SJCRH30 (cell line): ENCODE measurements around the gene OPN5. TPM values are rescaled to one million over a fixed set of nuclear protein-coding genes. Genes with fewer than 3 reads are reported as not detected.
"Not testable (repeated sequence)": the region's sequence is repeated elsewhere in the genome, so short reads cannot be mapped to it uniquely, and the experiment has no call there.

ENCODE experiments used
- DNase-seq, 2 experiments: peaks; one replicate each; pipeline ENCODE4 v3.0.0-alpha.2; 2015 to 2020
- H3K27ac ChIP-seq: fragments of 250-450 bp; sonication (Bioruptor Pico); 2 replicates; pipeline ENCODE4 v1.5.1; 2020; ENCODE audit warnings: mild to moderate bottlenecking, moderate library complexity
- H3K27me3 ChIP-seq: fragments of 250-450 bp; sonication (Bioruptor Pico); 2 replicates; pipeline ENCODE4 v1.5.1; 2020; ENCODE audit warnings: mild to moderate bottlenecking, moderate library complexity
- H3K36me3 ChIP-seq: fragments of 250-450 bp; sonication (Bioruptor Pico); 2 replicates; pipeline ENCODE4 v1.5.1; 2020; ENCODE audit warnings: mild to moderate bottlenecking, moderate library complexity
- H3K4me1 ChIP-seq: fragments of 250-450 bp; sonication (Bioruptor Pico); 2 replicates; pipeline ENCODE4 v1.5.1; 2020; ENCODE audit warnings: mild to moderate bottlenecking, moderate library complexity
- H3K4me3 ChIP-seq: fragments of 250-450 bp; sonication (Bioruptor Pico); 2 replicates; pipeline ENCODE4 v1.5.1; 2020; ENCODE audit warnings: mild to moderate bottlenecking, moderate library complexity
- H3K9me3 ChIP-seq: fragments of 250-450 bp; sonication (Bioruptor Pico); replicated peaks from 2 replicates; pipeline ENCODE4 v1.5.1; 2020; ENCODE audit warnings: mild to moderate bottlenecking, moderate library complexity
- total RNA-seq: library from RNA; depleted of rRNA; stranded (reverse); fragments of >200 nt; shearing (Covaris generic); gene quantifications from 2 replicates; pipeline ENCODE4 v1.2.3, GENCODE V29; 2014; rRNA removed

The OPN5 gene
- total RNA-seq, result not detected in 2 replicates

- Histone ChIP-seq H3K27me3 (no peaks in the 10 kb centered on the region), H3K27ac (no peak within 1 kb of the TSS), H3K36me3 (no peaks in the 10 kb centered on the region), H3K4me3 (no peak within 1 kb of the TSS), H3K4me1 (no peaks in the 10 kb centered on the region), H3K9me3 (no peaks in the 10 kb centered on the region)
- no peak for DNase-seq
Observed at GRCh38 chr6:47781732-47782131, at the start of gene OPN5. Gene OPN5, plus strand, starts transcription at chr6:47782032. Its CDS starts 35 bp downstream, at chr6:47782067.

- peak in 1 of 2 experiments; percentile 12 for DNase-seq
- Histone ChIP-seq H3K9me3 (no peaks in the 10 kb centered on the region), H3K36me3 (no peaks in the 10 kb centered on the region), H3K4me3 (no peak overlapping the region), H3K27me3 (no peaks in the 10 kb centered on the region), H3K4me1 (no peaks in the 10 kb centered on the region), H3K27ac (no peak overlapping the region)
Observed at GRCh38 chr6:47733879-47734558, 47.8 kb upstream of the OPN5 start.

GRCh38 chr6:47734831-47735481, 46.9 kb upstream of the OPN5 start:
- Histone ChIP-seq H3K27me3 (no peaks in the 10 kb centered on the region), H3K4me1 (no peaks in the 10 kb centered on the region), H3K36me3 (no peaks in the 10 kb centered on the region), H3K9me3 (no peaks in the 10 kb centered on the region), H3K27ac (no peak overlapping the region), H3K4me3 (no peak overlapping the region)
- no peak for DNase-seq

- no peak overlapping the region for H3K27ac ChIP-seq
- no peaks in the 10 kb centered on the region for H3K27me3 ChIP-seq
- DNase-seq, result no peak
- no peaks in the 10 kb centered on the region for H3K4me1 ChIP-seq
- H3K36me3 ChIP-seq, result no peaks in the 10 kb centered on the region
- no peaks in the 10 kb centered on the region for H3K9me3 ChIP-seq
- no peak overlapping the region for H3K4me3 ChIP-seq
Observed at GRCh38 chr6:47736083-47736700, 45.6 kb upstream of the OPN5 start.

GRCh38 chr6:47737406-47737805, 44.4 kb upstream of the OPN5 start:
- no peak for DNase-seq
- no peaks in the 10 kb centered on the region for H3K36me3 ChIP-seq

GRCh38 chr6:47740714-47741113, 41.1 kb upstream of the OPN5 start:
- Histone ChIP-seq H3K4me1 (no peaks in the 10 kb centered on the region), H3K27me3 (no peaks in the 10 kb centered on the region), H3K27ac (no peak overlapping the region), H3K36me3 (no peaks in the 10 kb centered on the region), H3K4me3 (no peak overlapping the region), H3K9me3 (no peaks in the 10 kb centered on the region)
- DNase-seq, result no peak

More at GRCh38 chr6:47737406-47737805, 44.4 kb upstream of the OPN5 start:
- Histone ChIP-seq H3K4me1 (no peaks in the 10 kb centered on the region), H3K4me3 (no peak overlapping the region), H3K27me3 (no peaks in the 10 kb centered on the region), H3K9me3 (no peaks in the 10 kb centered on the region), H3K27ac (no peak overlapping the region)

- Histone ChIP-seq H3K4me1 (no peaks in the 10 kb centered on the region), H3K9me3 (no peaks in the 10 kb centered on the region), H3K27me3 (no peaks in the 10 kb centered on the region), H3K27ac (no peak overlapping the region), H3K36me3 (no peaks in the 10 kb centered on the region), H3K4me3 (no peak overlapping the region)
- DNase-seq, result no peak
Observed at GRCh38 chr6:47741807-47742206, 40.0 kb upstream of the OPN5 start.

- H3K27me3 ChIP-seq, result no peaks in the 10 kb centered on the region
- H3K27ac ChIP-seq, result no peak overlapping the region
- DNase-seq, result no peak
Observed at GRCh38 chr6:47743744-47744143, 38.1 kb upstream of the OPN5 start.

GRCh38 chr6:47745269-47745668, 36.6 kb upstream of the OPN5 start:
- H3K27ac ChIP-seq, H3K4me1 ChIP-seq, DNase-seq, H3K4me3 ChIP-seq, H3K36me3 ChIP-seq, H3K9me3 ChIP-seq, H3K27me3 ChIP-seq: not testable (repeated sequence)

More at GRCh38 chr6:47743744-47744143, 38.1 kb upstream of the OPN5 start:
- no peak overlapping the region for H3K4me3 ChIP-seq
- no peaks in the 10 kb centered on the region for H3K36me3 ChIP-seq
- no peaks in the 10 kb centered on the region for H3K4me1 ChIP-seq
- no peaks in the 10 kb centered on the region for H3K9me3 ChIP-seq

- Histone ChIP-seq H3K36me3 (no peaks in the 10 kb centered on the region), H3K9me3 (no peaks in the 10 kb centered on the region), H3K27ac (no peak overlapping the region), H3K4me3 (no peak overlapping the region), H3K4me1 (no peaks in the 10 kb centered on the region), H3K27me3 (no peaks in the 10 kb centered on the region)
- DNase-seq, result no peak
Observed at GRCh38 chr6:47749757-47750156, 32.1 kb upstream of the OPN5 start.

- no peaks in the 10 kb centered on the region for H3K27me3 ChIP-seq
- H3K27ac ChIP-seq, result no peak overlapping the region
- H3K4me1 ChIP-seq, result no peaks in the 10 kb centered on the region
- H3K9me3 ChIP-seq, result no peaks in the 10 kb centered on the region
- no peak for DNase-seq
- H3K4me3 ChIP-seq, result no peak overlapping the region
- no peaks in the 10 kb centered on the region for H3K36me3 ChIP-seq
Observed at GRCh38 chr6:47752801-47753200, 29.0 kb upstream of the OPN5 start.

GRCh38 chr6:47759364-47759763, 22.5 kb upstream of the OPN5 start:
- no peaks in the 10 kb centered on the region for H3K4me1 ChIP-seq
- no peak overlapping the region for H3K27ac ChIP-seq
- no peak overlapping the region for H3K4me3 ChIP-seq
- no peak for DNase-seq
- H3K9me3 ChIP-seq, result no peaks in the 10 kb centered on the region
- H3K27me3 ChIP-seq, result no peaks in the 10 kb centered on the region
- no peaks in the 10 kb centered on the region for H3K36me3 ChIP-seq

- H3K27me3 ChIP-seq, result no peaks in the 10 kb centered on the region
- no peaks in the 10 kb centered on the region for H3K9me3 ChIP-seq
- no peaks in the 10 kb centered on the region for H3K4me1 ChIP-seq
- H3K36me3 ChIP-seq, result no peaks in the 10 kb centered on the region
- no peak for DNase-seq
- H3K4me3 ChIP-seq, result no peak overlapping the region
- H3K27ac ChIP-seq, result no peak overlapping the region
Observed at GRCh38 chr6:47762502-47762901, 19.3 kb upstream of the OPN5 start.

- Histone ChIP-seq H3K4me3 (no peak overlapping the region), H3K27me3 (no peaks in the 10 kb centered on the region), H3K36me3 (no peaks in the 10 kb centered on the region), H3K9me3 (no peaks in the 10 kb centered on the region), H3K4me1 (no peaks in the 10 kb centered on the region), H3K27ac (no peak overlapping the region)
- DNase-seq, result no peak
Observed at GRCh38 chr6:47766445-47766844, 15.4 kb upstream of the OPN5 start.

GRCh38 chr6:47767102-47767501, 14.7 kb upstream of the OPN5 start:
- Histone ChIP-seq H3K36me3 (no peaks in the 10 kb centered on the region), H3K4me3 (no peak overlapping the region), H3K27me3 (no peaks in the 10 kb centered on the region)

More at GRCh38 chr6:47767102-47767501, 14.7 kb upstream of the OPN5 start:
- no peak for DNase-seq
- Histone ChIP-seq H3K4me1 (no peaks in the 10 kb centered on the region), H3K27ac (no peak overlapping the region), H3K9me3 (no peaks in the 10 kb centered on the region)
